ENCODE data around the gene MAP2K5.

- TF ChIP-seq GATA2 (IDR thresholded peaks at IDR 0.05; ENCODE audit: low read depth, low read length): no peak
- TF ChIP-seq GATA3 (IDR thresholded peaks at IDR 0.05; ENCODE audit: low read depth, low read length): no peak
These were observed 79.6 kb downstream of the MAP2K5 start for GRCh38 chr15:67622110-67622509.

All from SH-SY5Y (cell line).